ENCODE data around the gene COX14. TPM values are rescaled to one million over a fixed set of nuclear protein-coding genes. Genes with fewer than 3 reads are reported as not detected.

Gene COX14
- total RNA-seq, 1 donor from 2014 or later = 49.7 TPM

DNA sequence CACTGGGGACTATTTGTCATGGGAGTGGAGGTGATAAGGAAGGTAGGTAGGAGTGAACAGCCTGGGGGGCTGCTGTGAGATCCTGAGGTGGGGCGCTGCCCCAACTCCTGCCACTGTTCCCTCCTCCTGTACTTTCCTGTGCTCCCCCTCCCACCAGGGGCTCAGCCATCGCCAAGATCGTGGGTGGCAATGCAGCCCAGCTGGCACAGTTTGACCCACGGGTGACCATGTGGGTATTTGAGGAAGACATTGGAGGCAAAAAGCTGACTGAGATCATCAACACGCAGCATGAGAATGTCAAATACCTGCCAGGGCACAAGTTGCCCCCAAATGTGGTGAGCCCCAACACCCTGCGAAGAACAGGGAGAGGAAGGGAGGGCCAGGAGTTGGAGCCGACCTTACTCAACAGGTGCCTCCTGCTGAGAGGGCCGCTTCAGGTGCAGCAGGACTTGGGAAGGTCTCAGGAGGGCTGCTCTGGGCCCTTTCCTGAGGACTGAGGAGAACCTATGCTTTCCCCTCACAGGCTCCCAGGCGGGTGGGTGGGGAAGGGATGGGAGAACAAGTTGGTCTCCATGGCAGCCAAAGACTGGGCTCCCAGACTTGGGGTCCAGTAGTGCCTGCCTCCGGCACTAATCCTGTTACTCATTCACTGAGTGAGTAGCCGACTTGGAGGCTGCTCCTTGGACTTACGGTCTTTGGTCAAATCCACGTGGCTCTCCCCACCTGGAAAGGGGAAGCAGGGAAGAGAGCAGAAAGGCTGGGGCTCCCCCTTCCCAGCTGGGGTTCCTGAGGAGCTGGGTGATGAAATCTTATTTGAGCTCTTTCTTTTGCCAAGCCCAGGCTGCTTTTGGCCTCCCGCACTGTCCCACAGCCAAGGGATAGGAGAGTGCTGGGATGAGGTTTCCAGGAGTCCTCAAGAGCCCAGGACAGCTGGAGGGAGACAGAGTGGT is 7.3 kb upstream of the COX14 start:
- Histone ChIP-seq H3K4me3 (ENCODE audit: insufficient read depth, low read depth, low read length) (no peak overlapping the region), H3K9ac (ENCODE audit: low read length) (no peak overlapping the region), H4K20me1 (ENCODE audit: insufficient read depth, low read length) (no peaks in the 10 kb centered on the region), H3K36me3 (ENCODE audit: insufficient read depth, low read length) (peaks cover 12% of the 10 kb centered on the region), H2AFZ (ENCODE audit: low read depth, low read length) (no peak overlapping the region), H3K4me1 (ENCODE audit: insufficient read depth, low read length) (peaks cover 5% of the 10 kb centered on the region), H3K4me2 (ENCODE audit: low read length) (no peak overlapping the region), H3K9me3 (ENCODE audit: insufficient read depth, low read depth, low read length) (no peaks in the 10 kb centered on the region), H3K27me3 (ENCODE audit: insufficient read depth, low read length) (no peaks in the 10 kb centered on the region), H3K79me2 (ENCODE audit: insufficient read depth, low read length) (no peaks in the 10 kb centered on the region), H3K27ac (ENCODE audit: low read depth, low read length) (no peak overlapping the region)
- TF ChIP-seq EZH2 (IDR thresholded peaks at IDR 0.05; ENCODE audit: insufficient read depth, low read length) = no peak
- Mint-ChIP-seq H3K4me3 (ENCODE audit: unreplicated experiment) (no peak overlapping the region), H3K27ac (ENCODE audit: unreplicated experiment) (no peak overlapping the region), H3K36me3 (ENCODE audit: low read depth, unreplicated experiment) (peaks cover 13% of the 10 kb centered on the region), H3K4me1 (ENCODE audit: low read depth, unreplicated experiment) (peaks cover 4% of the 10 kb centered on the region), H3K9me3 (ENCODE audit: unreplicated experiment) (no peaks in the 10 kb centered on the region), H3K27me3 (ENCODE audit: low read depth, unreplicated experiment) (peaks cover 10% of the 10 kb centered on the region)
- DNase-seq (ENCODE audit: low read depth) (no peak), FAIRE-seq (no peak)

DNA sequence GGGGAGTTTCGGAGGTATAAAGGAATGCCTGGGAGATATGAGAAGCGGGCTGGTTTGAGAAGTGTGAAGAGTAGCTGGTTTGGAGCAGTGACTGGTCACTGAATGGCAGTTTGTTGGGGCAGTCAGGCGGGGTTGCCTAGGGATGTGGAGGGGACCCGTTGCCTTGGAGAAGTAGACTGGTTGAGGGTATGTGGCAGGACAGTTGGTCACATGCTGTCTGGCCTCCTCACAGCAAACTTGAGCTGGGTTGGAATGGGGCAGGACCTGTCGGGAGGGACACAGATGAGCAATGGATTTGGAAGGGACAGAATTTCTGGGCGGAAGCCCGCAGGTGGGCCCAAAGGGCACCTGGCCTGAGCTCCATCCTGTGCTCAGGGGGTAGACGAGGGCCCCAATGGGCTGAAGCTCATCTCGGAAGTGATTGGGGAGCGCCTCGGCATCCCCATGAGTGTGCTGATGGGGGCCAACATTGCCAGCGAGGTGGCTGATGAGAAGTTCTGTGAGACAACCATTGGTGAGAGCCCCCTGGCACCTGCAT is 6.1 kb upstream of the COX14 start:
- Mint-ChIP-seq H3K4me3 (ENCODE audit: unreplicated experiment) (no peak overlapping the region), H3K27ac (ENCODE audit: unreplicated experiment) (no peak overlapping the region), H3K36me3 (ENCODE audit: low read depth, unreplicated experiment) (peaks cover 12% of the 10 kb centered on the region), H3K9me3 (ENCODE audit: unreplicated experiment) (no peaks in the 10 kb centered on the region), H3K4me1 (ENCODE audit: low read depth, unreplicated experiment) (peaks cover 12% of the 10 kb centered on the region), H3K27me3 (ENCODE audit: low read depth, unreplicated experiment) (peaks cover 10% of the 10 kb centered on the region)
- Histone ChIP-seq H3K4me2 (ENCODE audit: low read length) (no peak overlapping the region), H3K27me3 (ENCODE audit: insufficient read depth, low read length) (no peaks in the 10 kb centered on the region), H3K9ac (ENCODE audit: low read length) (no peak overlapping the region), H2AFZ (ENCODE audit: low read depth, low read length) (no peak overlapping the region), H3K9me3 (ENCODE audit: insufficient read depth, low read depth, low read length) (no peaks in the 10 kb centered on the region), H3K4me3 (ENCODE audit: insufficient read depth, low read depth, low read length) (no peak overlapping the region), H4K20me1 (ENCODE audit: insufficient read depth, low read length) (no peaks in the 10 kb centered on the region), H3K27ac (ENCODE audit: low read depth, low read length) (no peak overlapping the region), H3K79me2 (ENCODE audit: insufficient read depth, low read length) (no peaks in the 10 kb centered on the region), H3K4me1 (ENCODE audit: insufficient read depth, low read length) (peaks cover 13% of the 10 kb centered on the region), H3K36me3 (ENCODE audit: insufficient read depth, low read length) (peaks cover 3% of the 10 kb centered on the region)
- FAIRE-seq = no peak
- no peak for TF ChIP-seq EZH2 (IDR thresholded peaks at IDR 0.05; ENCODE audit: insufficient read depth, low read length)
- TF ChIP-seq, protein P1, sequence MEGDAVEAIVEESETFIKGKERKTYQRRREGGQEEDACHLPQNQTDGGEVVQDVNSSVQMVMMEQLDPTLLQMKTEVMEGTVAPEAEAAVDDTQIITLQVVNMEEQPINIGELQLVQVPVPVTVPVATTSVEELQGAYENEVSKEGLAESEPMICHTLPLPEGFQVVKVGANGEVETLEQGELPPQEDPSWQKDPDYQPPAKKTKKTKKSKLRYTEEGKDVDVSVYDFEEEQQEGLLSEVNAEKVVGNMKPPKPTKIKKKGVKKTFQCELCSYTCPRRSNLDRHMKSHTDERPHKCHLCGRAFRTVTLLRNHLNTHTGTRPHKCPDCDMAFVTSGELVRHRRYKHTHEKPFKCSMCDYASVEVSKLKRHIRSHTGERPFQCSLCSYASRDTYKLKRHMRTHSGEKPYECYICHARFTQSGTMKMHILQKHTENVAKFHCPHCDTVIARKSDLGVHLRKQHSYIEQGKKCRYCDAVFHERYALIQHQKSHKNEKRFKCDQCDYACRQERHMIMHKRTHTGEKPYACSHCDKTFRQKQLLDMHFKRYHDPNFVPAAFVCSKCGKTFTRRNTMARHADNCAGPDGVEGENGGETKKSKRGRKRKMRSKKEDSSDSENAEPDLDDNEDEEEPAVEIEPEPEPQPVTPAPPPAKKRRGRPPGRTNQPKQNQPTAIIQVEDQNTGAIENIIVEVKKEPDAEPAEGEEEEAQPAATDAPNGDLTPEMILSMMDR (IDR thresholded peaks at IDR 0.05; ENCODE audit: insufficient read depth, low read depth, low read length) = no peak
- DNase-seq (ENCODE audit: low read depth) = no peak

DNA sequence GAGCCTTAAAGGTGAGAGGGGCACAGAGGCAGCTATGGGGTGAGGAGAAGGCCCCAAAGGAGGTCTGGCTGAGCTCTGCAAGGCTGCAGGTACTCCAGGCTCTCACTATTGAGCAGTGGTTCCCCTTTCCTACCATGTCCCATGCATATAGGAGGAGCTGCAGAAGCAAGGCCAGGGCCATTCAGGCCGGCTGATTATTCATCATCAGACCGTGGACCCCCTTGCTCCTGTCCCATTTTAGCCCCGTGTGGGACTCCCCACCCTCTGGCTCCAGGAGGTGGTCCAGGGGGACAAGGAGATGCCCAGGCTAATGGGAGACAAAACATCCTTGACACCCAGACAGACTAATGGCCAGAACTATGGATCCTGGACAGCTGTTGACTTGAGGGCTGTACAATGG is 5.1 kb upstream of the COX14 start:
- Histone ChIP-seq H3K9me3 (ENCODE audit: insufficient read depth, low read depth, low read length) (no peaks in the 10 kb centered on the region), H4K20me1 (ENCODE audit: insufficient read depth, low read length) (no peaks in the 10 kb centered on the region), H3K27me3 (ENCODE audit: insufficient read depth, low read length) (no peaks in the 10 kb centered on the region), H3K27ac (ENCODE audit: low read depth, low read length) (no peak overlapping the region), H3K4me2 (ENCODE audit: low read length) (no peak overlapping the region), H3K79me2 (ENCODE audit: insufficient read depth, low read length) (no peaks in the 10 kb centered on the region), H3K9ac (ENCODE audit: low read length) (no peak overlapping the region), H3K36me3 (ENCODE audit: insufficient read depth, low read length) (peaks cover 1% of the 10 kb centered on the region), H3K4me3 (ENCODE audit: insufficient read depth, low read depth, low read length) (no peak overlapping the region), H2AFZ (ENCODE audit: low read depth, low read length) (no peak overlapping the region), H3K4me1 (ENCODE audit: insufficient read depth, low read length) (peaks cover 16% of the 10 kb centered on the region)
- DNase-seq (ENCODE audit: low read depth) (no peak), FAIRE-seq (no peak)
- peaks cover 10% of the 10 kb centered on the region for H3K27me3 Mint-ChIP-seq (ENCODE audit: low read depth, unreplicated experiment)
- peaks cover 7% of the 10 kb centered on the region for H3K36me3 Mint-ChIP-seq (ENCODE audit: low read depth, unreplicated experiment)
- no peak overlapping the region for H3K4me3 Mint-ChIP-seq (ENCODE audit: unreplicated experiment)
- no peaks in the 10 kb centered on the region for H3K9me3 Mint-ChIP-seq (ENCODE audit: unreplicated experiment)
- H3K27ac Mint-ChIP-seq (ENCODE audit: unreplicated experiment) = no peak overlapping the region
- TF ChIP-seq, protein P1 (IDR thresholded peaks at IDR 0.05; ENCODE audit: insufficient read depth, low read depth, low read length) = no peak
- no peak for TF ChIP-seq EZH2 (IDR thresholded peaks at IDR 0.05; ENCODE audit: insufficient read depth, low read length)
- H3K4me1 Mint-ChIP-seq (ENCODE audit: low read depth, unreplicated experiment) = peaks cover 17% of the 10 kb centered on the region
